Measurements from ENCODE around the gene CBFB.

Gene CBFB

GRCh38 chr16:67146523-67147357 is 117.8 kb downstream of the CBFB start:
- Histone ChIP-seq H3K79me2 (ENCODE audit: insufficient read depth, low read length) (no peaks in the 10 kb centered on the region), H3K27me3 (ENCODE audit: insufficient read depth, low read length) (no peaks in the 10 kb centered on the region), H2AFZ (ENCODE audit: low read length) (no peak overlapping the region), H3F3A (ENCODE audit: insufficient read depth, low read length) (no peaks in the 10 kb centered on the region), H3K36me3 (ENCODE audit: insufficient read depth, low read length) (peaks cover 64% of the 10 kb centered on the region), H3K4me2 (ENCODE audit: low read length) (no peak overlapping the region), H3K9me2 (ENCODE audit: low read depth, low read length) (no peaks in the 10 kb centered on the region), H3K27ac (ENCODE audit: low read depth, low read length, poor library complexity, severe bottlenecking) (no peak overlapping the region), H3K4me1 (ENCODE audit: insufficient read depth, low read length, severe bottlenecking) (peaks cover 5% of the 10 kb centered on the region), H3K9me3 (ENCODE audit: low read length) (no peaks in the 10 kb centered on the region), H4K20me1 (ENCODE audit: insufficient read depth, low read length) (no peaks in the 10 kb centered on the region), H3K9ac (ENCODE audit: low read length) (no peak overlapping the region), H3K4me3 (ENCODE audit: low read depth, low read length, poor library complexity, severe bottlenecking) (no peak overlapping the region)
- TF ChIP-seq EZH2 (IDR thresholded peaks at IDR 0.05; ENCODE audit: borderline replicate concordance, low read length), result no peak
- TF ChIP-seq, protein P1, sequence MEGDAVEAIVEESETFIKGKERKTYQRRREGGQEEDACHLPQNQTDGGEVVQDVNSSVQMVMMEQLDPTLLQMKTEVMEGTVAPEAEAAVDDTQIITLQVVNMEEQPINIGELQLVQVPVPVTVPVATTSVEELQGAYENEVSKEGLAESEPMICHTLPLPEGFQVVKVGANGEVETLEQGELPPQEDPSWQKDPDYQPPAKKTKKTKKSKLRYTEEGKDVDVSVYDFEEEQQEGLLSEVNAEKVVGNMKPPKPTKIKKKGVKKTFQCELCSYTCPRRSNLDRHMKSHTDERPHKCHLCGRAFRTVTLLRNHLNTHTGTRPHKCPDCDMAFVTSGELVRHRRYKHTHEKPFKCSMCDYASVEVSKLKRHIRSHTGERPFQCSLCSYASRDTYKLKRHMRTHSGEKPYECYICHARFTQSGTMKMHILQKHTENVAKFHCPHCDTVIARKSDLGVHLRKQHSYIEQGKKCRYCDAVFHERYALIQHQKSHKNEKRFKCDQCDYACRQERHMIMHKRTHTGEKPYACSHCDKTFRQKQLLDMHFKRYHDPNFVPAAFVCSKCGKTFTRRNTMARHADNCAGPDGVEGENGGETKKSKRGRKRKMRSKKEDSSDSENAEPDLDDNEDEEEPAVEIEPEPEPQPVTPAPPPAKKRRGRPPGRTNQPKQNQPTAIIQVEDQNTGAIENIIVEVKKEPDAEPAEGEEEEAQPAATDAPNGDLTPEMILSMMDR (IDR thresholded peaks at IDR 0.05; ENCODE audit: low read length), result peak; percentile 5; the same call in 1 of the 2 replicates

DNA sequence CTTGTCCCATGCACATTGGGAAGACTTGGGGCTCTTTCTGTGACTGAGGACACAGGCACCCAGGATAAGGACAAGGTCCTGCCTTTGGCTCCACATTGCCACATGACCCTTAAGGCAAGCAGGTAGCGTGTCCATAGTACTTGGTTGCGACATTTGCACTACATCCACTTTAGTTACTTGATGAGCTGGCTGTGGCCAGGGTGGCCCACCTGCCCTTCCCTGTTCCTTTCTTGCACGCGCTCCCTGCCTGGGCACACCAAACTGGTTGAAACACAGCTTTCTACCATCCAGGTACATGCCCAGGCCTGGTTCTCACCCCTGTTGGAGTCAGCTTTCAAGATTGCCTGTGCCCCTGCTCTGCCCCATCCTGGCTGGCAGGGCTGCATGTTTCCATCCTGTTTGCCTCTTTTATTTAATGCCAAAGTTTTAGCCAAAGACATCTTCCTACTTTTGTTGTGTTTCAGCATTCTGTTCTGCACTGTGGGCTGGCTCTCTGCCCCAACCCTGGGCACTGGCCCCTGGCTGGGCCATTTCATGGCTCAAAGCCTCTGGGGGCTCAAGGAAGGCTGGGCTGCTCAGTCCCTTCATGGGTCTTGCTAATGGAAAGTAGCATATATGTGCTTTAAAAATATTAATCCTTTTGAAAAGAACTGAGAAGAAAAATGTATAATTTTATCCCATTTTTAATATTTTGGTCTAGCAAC is 118.6 kb downstream of the CBFB start:
- H3K27ac ChIP-seq (ENCODE audit: low read depth, low read length, poor library complexity, severe bottlenecking), result no peak overlapping the region
- peaks cover 56% of the 10 kb centered on the region for H3K36me3 ChIP-seq (ENCODE audit: insufficient read depth, low read length)
- no peak overlapping the region for H3K9ac ChIP-seq (ENCODE audit: low read length)
- H3K27me3 ChIP-seq (ENCODE audit: insufficient read depth, low read length), result no peaks in the 10 kb centered on the region
- no peak overlapping the region for H2AFZ ChIP-seq (ENCODE audit: low read length)
- no peaks in the 10 kb centered on the region for H3K9me2 ChIP-seq (ENCODE audit: low read depth, low read length)
- no peak for TF ChIP-seq EZH2 (IDR thresholded peaks at IDR 0.05; ENCODE audit: borderline replicate concordance, low read length)
- TF ChIP-seq, protein P1 (IDR thresholded peaks at IDR 0.05; ENCODE audit: low read length), result no peak
- H3K4me2 ChIP-seq (ENCODE audit: low read length), result no peak overlapping the region
- H3F3A ChIP-seq (ENCODE audit: insufficient read depth, low read length), result no peaks in the 10 kb centered on the region
- no peaks in the 10 kb centered on the region for H3K9me3 ChIP-seq (ENCODE audit: low read length)
- H3K4me1 ChIP-seq (ENCODE audit: insufficient read depth, low read length, severe bottlenecking), result peaks cover 5% of the 10 kb centered on the region
- no peaks in the 10 kb centered on the region for H4K20me1 ChIP-seq (ENCODE audit: insufficient read depth, low read length)
- H3K4me3 ChIP-seq (ENCODE audit: low read depth, low read length, poor library complexity, severe bottlenecking), result no peak overlapping the region
- H3K79me2 ChIP-seq (ENCODE audit: insufficient read depth, low read length), result no peaks in the 10 kb centered on the region

- H3K9ac ChIP-seq (ENCODE audit: low read length), result no peak overlapping the region
- H3F3A ChIP-seq (ENCODE audit: insufficient read depth, low read length), result no peaks in the 10 kb centered on the region
- peaks cover 5% of the 10 kb centered on the region for H3K4me1 ChIP-seq (ENCODE audit: insufficient read depth, low read length, severe bottlenecking)
- no peaks in the 10 kb centered on the region for H3K79me2 ChIP-seq (ENCODE audit: insufficient read depth, low read length)
- no peaks in the 10 kb centered on the region for H3K9me2 ChIP-seq (ENCODE audit: low read depth, low read length)
- no peak overlapping the region for H2AFZ ChIP-seq (ENCODE audit: low read length)
- no peaks in the 10 kb centered on the region for H3K27me3 ChIP-seq (ENCODE audit: insufficient read depth, low read length)
- H3K4me2 ChIP-seq (ENCODE audit: low read length), result no peak overlapping the region
- H4K20me1 ChIP-seq (ENCODE audit: insufficient read depth, low read length), result no peaks in the 10 kb centered on the region
- no peaks in the 10 kb centered on the region for H3K9me3 ChIP-seq (ENCODE audit: low read length)
- H3K27ac ChIP-seq (ENCODE audit: low read depth, low read length, poor library complexity, severe bottlenecking), result no peak overlapping the region
- TF ChIP-seq, protein P1 (IDR thresholded peaks at IDR 0.05; ENCODE audit: low read length), result no peak
- no peak for TF ChIP-seq EZH2 (IDR thresholded peaks at IDR 0.05; ENCODE audit: borderline replicate concordance, low read length)
- no peak overlapping the region for H3K4me3 ChIP-seq (ENCODE audit: low read depth, low read length, poor library complexity, severe bottlenecking)
- H3K36me3 ChIP-seq (ENCODE audit: insufficient read depth, low read length), result peaks cover 50% of the 10 kb centered on the region
These were observed 119.3 kb downstream of the CBFB start for GRCh38 chr16:67148221-67148620.

All from OCI-LY1 (cell line).